Measurements from ENCODE around the gene RAB6B. TPM values are rescaled to one million over a fixed set of nuclear protein-coding genes. Genes with fewer than 3 reads are reported as not detected.
"Not testable (repeated sequence)": the region's sequence is repeated elsewhere in the genome, so short reads cannot be mapped to it uniquely, and the experiment has no call there.

RAB6B gene
- total RNA-seq, 1 donor from 2014 or later, result 11.3 TPM

- H3K9me3 Mint-ChIP-seq (ENCODE audit: unreplicated experiment), result no peaks in the 10 kb centered on the region
- H3K27ac Mint-ChIP-seq (ENCODE audit: unreplicated experiment), result no peak overlapping the region
- H3K27me3 Mint-ChIP-seq (ENCODE audit: unreplicated experiment), result peaks cover 36% of the 10 kb centered on the region
- no peak for TF ChIP-seq CTCF (IDR thresholded peaks at IDR 0.05)
- DNase-seq (ENCODE audit: extremely low spot score, unreplicated experiment), result no peak
- H3K4me3 Mint-ChIP-seq (ENCODE audit: unreplicated experiment), result no peak overlapping the region
- no peaks in the 10 kb centered on the region for H3K36me3 Mint-ChIP-seq (ENCODE audit: unreplicated experiment)
- no peaks in the 10 kb centered on the region for H3K4me1 Mint-ChIP-seq (ENCODE audit: unreplicated experiment)
These were observed 114.1 kb downstream of the RAB6B start for GRCh38 chr3:133781570-133781969.

- H3K27ac Mint-ChIP-seq (ENCODE audit: unreplicated experiment); H3K4me3 Mint-ChIP-seq (ENCODE audit: unreplicated experiment); H3K4me1 Mint-ChIP-seq (ENCODE audit: unreplicated experiment); H3K36me3 Mint-ChIP-seq (ENCODE audit: unreplicated experiment); DNase-seq (ENCODE audit: extremely low spot score, unreplicated experiment); H3K9me3 Mint-ChIP-seq (ENCODE audit: unreplicated experiment): not testable (repeated sequence)
- H3K27me3 Mint-ChIP-seq (ENCODE audit: unreplicated experiment), result peaks cover 35% of the 10 kb centered on the region
These were observed 114.9 kb downstream of the RAB6B start for GRCh38 chr3:133780756-133781155.

GRCh38 chr3:133779626-133780203 is 116.0 kb downstream of the RAB6B start:
- no peak overlapping the region for H3K4me3 Mint-ChIP-seq (ENCODE audit: unreplicated experiment)
- H3K9me3 Mint-ChIP-seq (ENCODE audit: unreplicated experiment), result no peaks in the 10 kb centered on the region
- no peak for DNase-seq (ENCODE audit: extremely low spot score, unreplicated experiment)
- no peak for TF ChIP-seq CTCF (IDR thresholded peaks at IDR 0.05)
- no peaks in the 10 kb centered on the region for H3K36me3 Mint-ChIP-seq (ENCODE audit: unreplicated experiment)
- H3K27me3 Mint-ChIP-seq (ENCODE audit: unreplicated experiment), result peaks cover 42% of the 10 kb centered on the region
- no peaks in the 10 kb centered on the region for H3K4me1 Mint-ChIP-seq (ENCODE audit: unreplicated experiment)
- H3K27ac Mint-ChIP-seq (ENCODE audit: unreplicated experiment), result no peak overlapping the region

- Mint-ChIP-seq H3K4me1 (ENCODE audit: unreplicated experiment) (no peaks in the 10 kb centered on the region), H3K36me3 (ENCODE audit: unreplicated experiment) (no peaks in the 10 kb centered on the region), H3K27ac (ENCODE audit: unreplicated experiment) (no peak overlapping the region), H3K27me3 (ENCODE audit: unreplicated experiment) (peaks cover 49% of the 10 kb centered on the region), H3K9me3 (ENCODE audit: unreplicated experiment) (no peaks in the 10 kb centered on the region), H3K4me3 (ENCODE audit: unreplicated experiment) (no peak overlapping the region)
- no peak for DNase-seq (ENCODE audit: extremely low spot score, unreplicated experiment)
- TF ChIP-seq CTCF (IDR thresholded peaks at IDR 0.05), result no peak
These were observed 117.7 kb downstream of the RAB6B start for GRCh38 chr3:133777807-133778568.

GRCh38 chr3:133776794-133777438 is 118.8 kb downstream of the RAB6B start:
- TF ChIP-seq CTCF (IDR thresholded peaks at IDR 0.05), result no peak
- H3K4me3 Mint-ChIP-seq (ENCODE audit: unreplicated experiment), result no peak overlapping the region
- H3K27ac Mint-ChIP-seq (ENCODE audit: unreplicated experiment), result no peak overlapping the region
- peaks cover 40% of the 10 kb centered on the region for H3K27me3 Mint-ChIP-seq (ENCODE audit: unreplicated experiment)
- H3K4me1 Mint-ChIP-seq (ENCODE audit: unreplicated experiment), result no peaks in the 10 kb centered on the region
- no peaks in the 10 kb centered on the region for H3K9me3 Mint-ChIP-seq (ENCODE audit: unreplicated experiment)
- DNase-seq (ENCODE audit: extremely low spot score, unreplicated experiment), result no peak
- no peaks in the 10 kb centered on the region for H3K36me3 Mint-ChIP-seq (ENCODE audit: unreplicated experiment)

Measured in osteocyte (in vitro differentiated cells).